Smooth muscle cell of bladder (primary cell): Measurements from ENCODE around the gene MTCH2. TPM values are rescaled to one million over a fixed set of nuclear protein-coding genes. Genes with fewer than 3 reads are reported as not detected.

Source experiments
- total RNA-seq: library from RNA; depleted of rRNA; stranded (reverse); fragments of >200 nt; gene quantifications from 2 replicates; pipeline ENCODE4 v1.2.3, GENCODE V29; 2014

The MTCH2 gene
- total RNA-seq, result 62.7 and 70.1 TPM in 2 replicates

GRCh38 chr11:47642099-47642855 is at the start of gene MTCH2:
MTCH2 (minus strand) TSS chr11:47642559; CDS start chr11:47642465, 94 bp downstream.

GRCh38 chr11:47593934-47594855 is 48.2 kb downstream of the MTCH2 start, which contains the start of gene C1QTNF4:
C1QTNF4 (minus strand) TSS chr11:47594411; CDS start chr11:47590810, 3,601 bp downstream.

DNA sequence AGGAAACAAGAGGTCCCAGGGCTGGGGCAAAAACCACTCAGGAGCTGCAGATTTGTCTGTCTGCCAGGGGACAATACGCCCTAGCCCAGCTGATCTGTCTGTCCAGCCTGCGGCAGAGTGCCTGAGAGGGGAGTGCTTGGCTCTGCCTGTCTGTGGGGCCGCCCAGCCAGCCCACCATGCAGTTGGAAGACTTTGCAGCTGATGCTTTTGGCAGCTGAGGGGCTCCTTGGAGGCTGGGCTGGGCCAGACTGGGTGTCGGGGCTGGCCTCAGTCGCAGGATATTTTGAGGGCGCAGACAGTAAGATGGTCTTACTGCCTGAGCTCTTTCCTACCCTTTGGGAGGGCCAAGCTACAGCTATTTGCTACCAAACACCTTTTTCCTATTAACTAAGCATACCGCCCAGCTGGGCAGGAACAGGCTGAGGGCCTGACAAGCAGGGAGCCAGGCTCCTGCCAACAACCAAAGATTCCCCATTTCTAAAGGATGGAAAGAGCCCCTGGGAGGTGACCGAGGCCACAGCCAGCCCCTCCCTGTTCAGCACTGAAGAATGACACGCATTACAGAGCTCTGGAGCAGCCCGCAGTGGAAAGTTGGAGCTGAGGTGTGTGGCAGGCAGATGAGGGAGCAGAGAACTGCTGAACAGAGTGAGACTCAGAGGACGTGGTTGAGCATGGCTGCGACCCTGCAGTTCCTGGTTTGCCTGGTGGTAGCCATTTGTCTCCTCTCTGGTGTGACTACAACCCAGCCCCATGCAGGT is 56.1 kb downstream of the MTCH2 start, which contains the start of gene FAM180B:
FAM180B (plus strand) TSS at position 581 of the 758 bp plus-strand sequence; CDS start at position 672, 91 bp downstream.

GRCh38 chr11:47578524-47579494 is 63.5 kb downstream of the MTCH2 start, which contains the start of the genes KBTBD4 and NDUFS3:
KBTBD4 (minus strand) TSS chr11:47578970; CDS start chr11:47578951, 19 bp downstream.
NDUFS3 (plus strand) TSS chr11:47579074; CDS start chr11:47579092, 18 bp downstream.

Other genes starting within 250 kb of the MTCH2 start
- 38.4 and 47.0 TPM in 2 replicates for gene SLC39A13, start 234.0 kb downstream of the MTCH2 start, total RNA-seq
- gene PSMC3, start 216.1 kb downstream of the MTCH2 start, total RNA-seq, result 165 and 186 TPM in 2 replicates
- gene RAPSN, start 193.4 kb downstream of the MTCH2 start, total RNA-seq, result 0.18 TPM in 1 of 2 replicates, not detected in the other
- 60.4 and 65.7 TPM in 2 replicates for gene CELF1, start 89.4 kb downstream of the MTCH2 start, total RNA-seq
- 62.2 and 75.3 TPM in 2 replicates for gene PTPMT1, start 77.0 kb downstream of the MTCH2 start, total RNA-seq
- gene KBTBD4, start 63.6 kb downstream of the MTCH2 start, total RNA-seq, result 20.3 and 20.8 TPM in 2 replicates
- 75.7 and 82.6 TPM in 2 replicates for gene NDUFS3, start 63.5 kb downstream of the MTCH2 start, total RNA-seq
- 0.09 TPM in 1 of 2 replicates, not detected in the other for gene FAM180B, start 55.9 kb downstream of the MTCH2 start, total RNA-seq
- 0.09 TPM in 1 of 2 replicates, not detected in the other for gene C1QTNF4, start 48.1 kb downstream of the MTCH2 start, total RNA-seq
- 0.83 and 2.0 TPM in 2 replicates for gene AGBL2, start 72.8 kb upstream of the MTCH2 start, total RNA-seq
- gene FNBP4, start 124.8 kb upstream of the MTCH2 start, total RNA-seq, result 56.7 and 58.9 TPM in 2 replicates
- gene NUP160, start 205.8 kb upstream of the MTCH2 start, total RNA-seq, result 21.2 and 22.2 TPM in 2 replicates